ENCODE measurements around the gene CYP2A7.
"Not testable (repeated sequence)": the region's sequence is repeated elsewhere in the genome, so short reads cannot be mapped to it uniquely, and the experiment has no call there.

- not testable (repeated sequence) for TF ChIP-seq CTCF, POLR2A (IDR thresholded peaks at IDR 0.05)
Observed at GRCh38 chr19:40874874-40875273, 7.2 kb downstream of the CYP2A7 start.
